Activated CD8-positive, alpha-beta memory T cell treated with anti-CD3 and anti-CD28 coated beads for 24 hours (primary cell): ENCODE data around the gene MSL1.

Experiments used
- DNase-seq: peaks from one replicate; pipeline ENCODE4 v3.0.0-alpha.2; 2020

MSL1 gene

GRCh38 chr17:40121181-40122135 is at the start of gene MSL1:
TSS of gene MSL1 (plus strand) at chr17:40121971. CDS start at chr17:40122613, 642 bp downstream.
- peak; percentile 94 for DNase-seq

DNA sequence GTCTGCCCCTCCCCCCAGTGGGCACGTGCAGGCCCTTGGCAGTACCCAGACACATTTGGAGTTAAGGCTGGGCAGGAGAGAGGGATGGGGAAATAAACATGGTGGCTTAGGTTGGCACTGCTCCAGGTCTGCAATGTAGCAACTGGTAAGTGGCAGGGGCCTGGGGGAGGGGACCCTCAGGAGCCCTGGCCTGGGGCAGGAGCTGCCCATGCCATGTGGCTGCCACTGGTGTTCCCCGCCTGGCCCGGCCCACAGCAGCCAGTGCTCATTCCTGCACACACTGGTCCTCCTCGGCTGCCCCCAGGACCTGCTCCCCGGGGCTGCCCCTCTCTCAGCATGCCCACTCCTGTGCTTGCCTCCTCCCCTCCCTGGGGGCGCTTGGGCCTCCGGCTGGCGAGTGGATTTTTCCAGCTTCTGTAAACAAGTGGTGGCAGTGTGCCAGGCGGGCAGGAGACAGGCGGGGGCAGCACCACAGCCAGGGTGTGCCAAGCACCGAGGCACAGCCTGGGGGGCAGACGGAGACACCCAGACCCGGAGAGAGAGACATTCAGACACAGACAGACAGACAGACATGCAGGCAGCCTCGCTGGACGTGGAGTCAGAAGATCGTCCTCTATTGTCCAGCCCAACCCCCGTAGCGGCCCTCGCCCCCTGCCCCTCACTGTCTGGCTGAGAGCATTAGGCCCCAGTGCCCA is 49.6 kb upstream of the MSL1 start:
- no peak for DNase-seq

- no peak for DNase-seq
Measured at GRCh38 chr17:40072735-40073346, 48.9 kb upstream of the MSL1 start.

DNA sequence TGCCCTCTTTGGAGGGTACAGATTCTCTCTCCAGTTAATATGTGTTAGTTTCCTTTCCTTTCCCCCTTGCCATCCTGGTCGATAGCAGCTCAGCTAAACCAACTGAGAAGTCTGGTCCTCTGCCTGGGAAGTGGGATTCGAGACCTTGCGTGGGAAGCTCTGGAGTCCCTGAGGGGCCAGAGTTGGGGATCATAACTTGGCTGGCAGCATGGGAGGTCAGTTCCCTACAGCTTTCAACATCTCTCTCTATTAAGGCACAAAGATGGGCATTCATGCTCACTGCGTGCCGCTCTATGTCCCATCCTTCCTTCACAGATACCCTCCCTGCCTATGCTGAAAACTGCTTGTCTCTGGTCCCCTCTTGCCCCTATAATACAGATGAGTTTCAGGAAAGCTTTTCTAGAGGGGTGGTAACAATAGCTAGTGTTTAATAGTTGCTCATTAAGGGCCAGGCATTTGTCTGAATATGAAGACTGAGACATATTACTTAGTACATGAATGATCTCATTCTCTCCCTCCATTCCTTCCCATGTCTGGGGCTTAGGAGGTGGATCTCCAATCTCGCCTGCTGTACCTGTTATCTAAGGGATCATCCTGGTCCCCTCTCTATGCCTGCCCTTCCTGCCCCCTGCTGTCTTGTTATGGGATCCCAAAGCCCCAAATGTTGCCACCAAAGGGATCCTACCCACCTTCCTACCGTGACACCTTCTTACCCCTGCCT is 48.2 kb upstream of the MSL1 start:
- no peak for DNase-seq

DNA sequence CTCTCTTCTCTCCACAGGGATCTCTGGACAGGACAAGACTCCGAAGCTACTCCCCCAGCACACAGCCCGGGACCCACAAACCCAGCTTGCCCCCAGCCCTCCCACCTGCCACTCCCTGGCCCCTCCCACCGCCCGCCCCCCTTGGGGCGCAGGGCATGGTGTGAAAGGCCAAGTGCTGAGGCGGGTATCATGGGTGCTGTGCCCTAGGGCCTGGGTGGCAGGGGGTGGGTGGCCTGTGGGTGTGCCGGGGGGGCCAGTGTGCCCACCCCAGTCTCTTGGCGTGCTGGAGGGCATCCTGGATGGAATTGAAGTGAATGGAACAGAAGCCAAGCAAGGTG is 47.6 kb upstream of the MSL1 start:
- DNase-seq: no peak

- DNase-seq: no peak
Measured at GRCh38 chr17:40074871-40075200, 46.9 kb upstream of the MSL1 start.

DNA sequence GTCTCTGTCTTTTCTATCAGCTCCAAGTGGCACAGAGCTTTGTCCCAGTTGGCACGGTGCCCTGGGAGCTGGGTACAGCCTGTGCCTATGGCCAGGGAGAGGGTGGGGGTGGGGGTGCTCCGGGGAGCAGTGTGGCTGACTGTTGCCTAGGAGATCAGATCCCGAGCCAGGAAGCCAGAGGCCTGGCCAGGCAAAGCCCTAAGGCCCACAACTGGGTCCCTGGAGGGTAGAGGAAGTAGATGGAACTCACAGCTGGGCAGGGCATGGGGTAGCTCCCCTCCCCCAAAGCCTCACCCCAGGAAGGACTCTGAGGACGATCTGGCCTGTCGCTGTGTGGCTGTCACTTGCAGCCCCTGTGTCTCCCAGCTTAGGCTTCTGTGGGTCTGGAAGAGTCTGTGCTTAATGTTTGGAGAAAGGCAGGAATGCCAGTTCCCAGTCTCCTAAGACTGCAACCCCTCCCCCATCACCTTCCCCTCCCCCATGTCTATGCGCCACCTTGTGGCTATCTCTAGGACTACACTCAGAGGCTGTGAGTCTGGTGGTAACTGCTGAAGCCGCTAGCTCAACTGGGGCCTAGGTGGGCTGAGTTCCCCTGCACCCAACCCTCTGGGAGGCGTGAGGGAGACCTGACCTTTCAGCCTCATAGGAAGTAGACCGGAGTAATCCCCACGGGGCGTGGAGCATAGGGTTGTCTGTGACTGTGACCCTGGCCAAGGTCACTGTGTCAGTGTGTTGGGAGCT is 46.4 kb upstream of the MSL1 start:
- DNase-seq: peak; percentile 90

DNA sequence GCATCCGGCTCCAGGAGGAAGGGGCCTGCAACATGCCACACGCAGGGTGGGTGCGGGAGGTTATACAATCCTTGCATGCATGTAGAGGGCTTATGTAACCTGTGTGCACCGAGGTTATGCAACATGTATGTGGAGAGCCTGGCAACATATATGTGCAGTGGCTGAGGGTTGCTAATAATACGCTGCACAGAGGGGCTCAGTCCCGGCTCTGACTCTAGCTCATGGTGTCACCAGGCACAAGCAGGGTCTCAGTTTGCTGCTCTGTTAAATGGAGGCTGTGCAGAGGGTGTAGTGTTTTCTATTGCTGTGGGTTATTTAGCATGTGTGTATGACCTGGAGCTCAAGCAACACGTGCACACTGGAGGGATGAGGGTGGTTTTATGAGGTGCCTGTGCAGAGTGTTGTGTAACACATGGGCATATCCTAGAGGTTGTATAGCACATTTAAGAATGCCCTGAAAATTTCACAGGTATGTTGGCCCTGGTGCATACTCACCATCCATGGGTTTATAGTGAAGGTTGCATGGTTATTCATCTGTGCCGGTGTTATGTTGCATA is 45.8 kb upstream of the MSL1 start:
- DNase-seq: no peak

DNA sequence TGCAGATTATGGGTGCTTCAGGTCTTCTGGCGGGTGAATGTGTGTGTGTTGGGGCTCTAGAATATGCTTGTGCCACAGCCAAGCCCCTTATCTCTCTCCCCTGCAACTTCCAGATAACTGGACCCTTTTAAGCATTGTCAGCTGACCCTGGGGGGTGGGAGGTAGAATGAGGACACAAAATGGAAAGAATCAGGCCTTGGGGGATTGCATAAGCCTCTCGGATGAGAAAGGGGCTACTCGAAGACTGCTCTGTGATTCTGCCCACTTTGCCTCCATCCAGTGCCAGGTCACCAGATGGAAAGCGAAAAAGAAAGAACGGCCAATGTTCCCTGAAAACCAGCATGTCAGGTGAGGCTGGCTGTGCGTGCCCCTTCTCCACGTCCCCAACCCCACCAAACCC is 45.2 kb upstream of the MSL1 start:
- no peak for DNase-seq

- no peak for DNase-seq
Measured at GRCh38 chr17:40079545-40079944, 42.2 kb upstream of the MSL1 start.

GRCh38 chr17:40084477-40084876 is 37.3 kb upstream of the MSL1 start:
- DNase-seq: no peak

DNA sequence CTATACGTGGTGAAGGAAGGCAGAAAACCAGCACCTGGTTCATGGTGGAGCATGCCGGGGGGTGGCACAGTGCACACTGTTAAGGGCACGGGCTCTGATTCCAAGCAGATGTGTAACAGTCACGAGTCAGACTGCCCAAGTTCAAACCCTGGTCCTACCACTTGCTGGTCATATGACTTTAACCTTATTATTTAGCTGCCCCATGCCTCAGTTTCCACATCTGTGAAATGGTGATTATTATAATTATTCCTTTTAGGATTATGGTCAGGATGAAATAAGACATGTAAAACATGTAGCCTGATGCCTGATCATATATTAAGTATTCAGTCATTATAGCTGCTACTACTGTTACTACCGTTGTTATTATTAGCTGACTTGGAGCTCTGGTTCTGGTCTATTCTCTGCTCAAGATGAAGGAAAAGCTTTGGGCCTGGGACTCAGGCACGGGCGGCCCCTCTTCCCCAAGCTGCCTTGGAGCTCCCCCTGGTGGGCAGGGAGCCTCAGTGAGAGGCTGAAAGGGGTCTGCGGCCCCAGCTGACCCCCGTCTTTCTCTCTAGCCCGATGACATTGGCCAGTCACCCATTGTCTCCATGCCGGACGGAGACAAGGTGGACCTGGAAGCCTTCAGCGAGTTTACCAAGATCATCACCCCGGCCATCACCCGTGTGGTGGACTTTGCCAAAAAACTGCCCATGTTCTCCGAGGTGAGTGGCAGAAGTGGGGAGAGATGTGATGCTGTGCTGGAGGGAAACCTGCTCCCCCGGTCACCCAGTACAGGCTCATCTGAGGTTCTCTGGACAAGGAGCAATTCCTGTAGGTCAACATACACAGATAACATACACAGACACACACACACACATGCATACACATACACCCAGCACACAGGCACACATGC is 35.4 kb upstream of the MSL1 start:
- peak; percentile 85 for DNase-seq

GRCh38 chr17:40087049-40087794 is 34.5 kb upstream of the MSL1 start:
- no peak for DNase-seq

DNA sequence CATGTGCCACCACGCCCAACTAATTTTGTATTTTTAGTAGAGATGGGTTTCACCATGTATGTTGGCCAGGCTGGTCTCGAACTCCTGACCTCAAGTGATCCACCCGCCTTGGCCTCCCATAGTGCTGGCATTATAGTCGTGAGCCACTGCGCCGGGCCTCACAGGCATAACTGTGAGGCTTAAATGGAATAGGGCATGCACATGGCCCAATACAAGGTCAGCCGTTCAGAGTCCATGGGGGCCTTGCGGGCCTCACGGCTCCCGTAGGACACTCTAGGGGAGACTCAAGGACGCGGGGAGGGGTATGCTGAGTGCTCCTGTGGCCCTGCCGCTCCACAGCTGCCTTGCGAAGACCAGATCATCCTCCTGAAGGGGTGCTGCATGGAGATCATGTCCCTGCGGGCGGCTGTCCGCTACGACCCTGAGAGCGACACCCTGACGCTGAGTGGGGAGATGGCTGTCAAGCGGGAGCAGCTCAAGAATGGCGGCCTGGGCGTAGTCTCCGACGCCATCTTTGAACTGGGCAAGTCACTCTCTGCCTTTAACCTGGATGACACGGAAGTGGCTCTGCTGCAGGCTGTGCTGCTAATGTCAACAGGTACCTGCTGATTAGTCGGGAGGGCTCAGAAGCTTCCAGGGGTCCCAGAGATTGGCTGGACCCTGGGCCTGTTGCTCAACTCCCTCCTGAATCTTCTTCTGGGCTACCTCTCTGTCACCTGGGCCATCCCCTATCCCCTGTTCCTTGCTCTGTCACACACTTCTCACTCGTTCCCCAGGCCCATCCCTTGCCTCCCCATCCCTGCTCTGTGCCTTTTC is 33.7 kb upstream of the MSL1 start:
- no peak for DNase-seq

- no peak for DNase-seq
Measured at GRCh38 chr17:40089077-40089895, 32.5 kb upstream of the MSL1 start.

DNA sequence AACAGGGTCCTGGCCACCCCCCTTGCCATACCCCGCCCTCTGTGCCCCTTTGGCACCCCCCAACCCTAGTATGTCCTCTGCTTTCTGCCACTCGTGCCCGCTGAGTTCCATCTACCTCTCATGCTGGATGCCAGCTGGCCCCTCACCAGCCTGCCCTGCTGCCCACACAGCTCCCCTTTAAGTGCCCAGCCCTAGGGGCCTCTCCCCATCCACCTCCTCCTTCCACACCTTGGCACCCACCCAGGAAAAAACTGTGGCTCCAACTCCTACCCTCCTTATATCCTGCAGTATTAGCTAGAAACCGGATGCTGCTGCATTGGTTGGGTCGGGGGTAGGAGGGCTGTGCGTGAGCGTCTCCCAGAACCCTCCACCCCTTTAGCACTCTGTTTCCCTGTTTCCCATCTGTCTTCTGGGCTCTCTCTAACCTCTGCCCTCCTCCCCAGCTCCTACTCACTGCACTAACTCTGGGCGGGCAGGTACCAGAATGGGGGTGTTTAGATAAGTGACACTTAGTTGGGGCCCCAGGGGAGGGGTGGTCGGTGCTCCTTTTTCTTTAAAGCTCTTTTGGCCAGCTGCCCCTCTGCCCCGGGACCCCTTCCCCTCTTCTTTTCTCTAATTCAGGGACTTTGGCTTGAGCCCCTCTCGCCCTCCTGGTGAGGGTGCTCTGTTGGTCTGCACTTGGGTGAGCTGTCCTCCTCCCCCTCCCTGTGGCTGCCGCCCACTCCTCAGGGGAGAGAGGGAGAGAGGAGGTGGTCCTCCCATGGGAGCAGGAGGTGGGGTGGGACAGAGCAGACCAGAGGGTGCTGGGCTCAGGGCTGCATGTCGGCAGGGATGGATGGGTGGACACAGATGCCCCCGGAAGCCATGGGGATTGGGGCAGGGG is 31.3 kb upstream of the MSL1 start:
- no peak for DNase-seq

- no peak for DNase-seq
Measured at GRCh38 chr17:40091691-40092397, 29.9 kb upstream of the MSL1 start.
